Measurements from ENCODE around the gene GGTLC2.
"Not testable (repeated sequence)": the region's sequence is repeated elsewhere in the genome, so short reads cannot be mapped to it uniquely, and the experiment has no call there.

The GGTLC2 gene

DNA sequence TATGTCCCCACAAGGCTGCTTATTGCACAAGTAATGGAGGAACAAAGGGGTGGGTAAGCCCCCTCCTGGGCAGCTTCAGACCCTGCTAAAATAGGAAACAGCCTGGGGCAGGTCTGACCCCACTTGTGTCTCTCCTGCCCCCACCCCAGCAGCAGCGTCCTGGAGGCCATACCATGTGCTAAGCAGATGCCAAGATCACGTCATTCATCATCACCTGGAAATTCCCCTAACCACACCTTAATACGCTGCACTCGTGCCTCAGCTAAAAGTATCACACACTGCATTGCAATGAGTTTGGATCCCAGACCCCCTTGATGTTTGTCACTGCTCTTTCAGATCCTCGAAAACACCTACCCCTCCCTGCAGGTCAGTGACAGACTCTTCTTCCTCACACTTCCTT, 27.8 kb upstream of the GGTLC2 start:
- TF ChIP-seq, protein P1, sequence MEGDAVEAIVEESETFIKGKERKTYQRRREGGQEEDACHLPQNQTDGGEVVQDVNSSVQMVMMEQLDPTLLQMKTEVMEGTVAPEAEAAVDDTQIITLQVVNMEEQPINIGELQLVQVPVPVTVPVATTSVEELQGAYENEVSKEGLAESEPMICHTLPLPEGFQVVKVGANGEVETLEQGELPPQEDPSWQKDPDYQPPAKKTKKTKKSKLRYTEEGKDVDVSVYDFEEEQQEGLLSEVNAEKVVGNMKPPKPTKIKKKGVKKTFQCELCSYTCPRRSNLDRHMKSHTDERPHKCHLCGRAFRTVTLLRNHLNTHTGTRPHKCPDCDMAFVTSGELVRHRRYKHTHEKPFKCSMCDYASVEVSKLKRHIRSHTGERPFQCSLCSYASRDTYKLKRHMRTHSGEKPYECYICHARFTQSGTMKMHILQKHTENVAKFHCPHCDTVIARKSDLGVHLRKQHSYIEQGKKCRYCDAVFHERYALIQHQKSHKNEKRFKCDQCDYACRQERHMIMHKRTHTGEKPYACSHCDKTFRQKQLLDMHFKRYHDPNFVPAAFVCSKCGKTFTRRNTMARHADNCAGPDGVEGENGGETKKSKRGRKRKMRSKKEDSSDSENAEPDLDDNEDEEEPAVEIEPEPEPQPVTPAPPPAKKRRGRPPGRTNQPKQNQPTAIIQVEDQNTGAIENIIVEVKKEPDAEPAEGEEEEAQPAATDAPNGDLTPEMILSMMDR (IDR thresholded peaks at IDR 0.05; ENCODE audit: low read depth, low read length, missing control alignments): no peak
- H3K27me3 ChIP-seq (replicated peaks): peaks cover 36% of the 10 kb centered on the region
- H3K36me3 ChIP-seq (replicated peaks): no peaks in the 10 kb centered on the region
- in situ Hi-C loops (cut with HindIII; ENCODE audit: low pct_ligation_motif_present, low sequenced_read_pairs): no loop called here
- DNase-seq: no peak
- H3K4me3 ChIP-seq (ENCODE audit: low read depth, low read length): no peak overlapping the region
- no peak overlapping the region for H3K27ac ChIP-seq

DNA sequence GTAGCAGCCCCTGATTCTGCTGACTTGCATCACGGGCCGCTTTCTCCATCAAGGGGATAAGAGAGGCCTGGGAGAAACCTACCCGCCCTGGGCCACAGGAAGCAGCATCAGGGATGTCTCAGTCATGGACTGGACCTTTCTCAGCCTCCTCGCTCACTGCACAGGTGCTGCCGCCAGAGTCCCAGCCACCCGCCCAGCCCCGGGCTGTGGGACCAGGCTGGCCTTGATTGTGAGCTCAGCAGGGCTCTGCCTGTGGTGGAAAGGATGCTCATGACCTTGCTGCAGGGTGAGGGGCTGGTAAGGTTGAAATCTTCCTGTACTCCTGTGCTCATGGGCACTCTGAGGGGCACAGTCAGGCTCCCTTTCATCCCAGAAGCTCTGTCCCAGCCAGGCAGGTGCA, 26.0 kb upstream of the GGTLC2 start:
- no peak overlapping the region for H3K4me3 ChIP-seq (ENCODE audit: low read depth, low read length)
- peaks cover 30% of the 10 kb centered on the region for H3K27me3 ChIP-seq (replicated peaks)

DNA sequence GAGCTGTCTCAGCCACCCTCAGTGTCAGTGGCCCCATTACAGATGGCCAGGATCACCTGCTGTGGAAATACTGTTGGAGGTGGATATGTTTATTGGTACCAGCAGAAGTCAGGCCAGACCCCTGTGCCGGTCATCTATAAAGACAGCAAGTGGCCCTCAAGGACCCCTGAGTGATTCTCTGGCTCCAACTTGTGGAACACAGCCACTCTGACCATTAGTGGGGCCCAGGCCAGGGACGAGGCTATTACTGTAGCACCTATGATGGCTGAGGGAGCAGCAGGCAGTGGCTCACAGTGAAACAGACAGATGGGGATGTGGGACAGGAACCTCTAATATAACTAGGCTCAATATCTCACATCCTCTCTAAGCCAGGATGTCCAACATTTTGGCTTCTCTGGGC, 25.5 kb upstream of the GGTLC2 start:
- Histone ChIP-seq H3K4me3 (ENCODE audit: low read depth, low read length) (no peak overlapping the region), H3K36me3 (replicated peaks) (no peaks in the 10 kb centered on the region), H3K27ac (no peak overlapping the region), H3K27me3 (replicated peaks) (peaks cover 30% of the 10 kb centered on the region)
- DNase-seq: no peak
- TF ChIP-seq, protein P1 (IDR thresholded peaks at IDR 0.05; ENCODE audit: low read depth, low read length, missing control alignments): no peak
- in situ Hi-C loops (cut with HindIII; ENCODE audit: low pct_ligation_motif_present, low sequenced_read_pairs): no loop called here

More for the DNA sequence above, 26.0 kb upstream of the GGTLC2 start:
- no peak for DNase-seq
- TF ChIP-seq, protein P1 (IDR thresholded peaks at IDR 0.05; ENCODE audit: low read depth, low read length, missing control alignments): no peak
- in situ Hi-C loops (cut with HindIII; ENCODE audit: low pct_ligation_motif_present, low sequenced_read_pairs): no loop called here
- H3K36me3 ChIP-seq (replicated peaks): no peaks in the 10 kb centered on the region
- H3K27ac ChIP-seq: no peak overlapping the region

DNA sequence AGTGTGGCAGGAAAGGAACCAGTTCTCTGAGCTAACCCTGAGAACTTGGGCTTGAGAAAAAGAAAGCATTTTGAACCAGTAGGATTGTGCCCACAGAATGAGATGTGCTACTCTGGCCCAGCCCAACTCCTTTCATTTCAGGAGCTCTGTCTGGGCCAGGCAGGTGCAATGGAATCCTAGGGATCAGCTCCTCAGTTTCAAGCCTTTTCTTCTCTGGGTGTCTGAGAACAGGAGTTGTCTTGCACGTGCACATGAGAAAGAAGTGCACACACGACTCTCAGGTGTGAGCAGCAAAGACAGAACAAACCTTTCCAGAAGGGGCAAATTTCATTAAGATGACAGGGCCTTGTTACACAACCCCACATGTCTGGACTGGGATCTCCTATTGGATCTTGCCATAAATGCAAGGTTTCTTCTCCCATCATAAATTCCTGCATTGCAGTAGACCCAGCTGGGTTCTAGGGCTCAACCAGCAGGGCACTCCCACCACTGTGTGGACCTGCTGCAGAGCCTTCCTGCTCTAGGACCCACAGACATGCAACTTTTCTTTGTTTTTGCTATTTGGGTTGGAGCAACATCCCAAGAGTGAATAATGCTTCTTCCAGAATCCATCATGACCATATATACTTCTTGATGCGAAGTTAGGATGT, 24.5 kb upstream of the GGTLC2 start:
- H3K27ac ChIP-seq: no peak overlapping the region
- TF ChIP-seq, protein P1 (IDR thresholded peaks at IDR 0.05; ENCODE audit: low read depth, low read length, missing control alignments): no peak
- H3K36me3 ChIP-seq (replicated peaks): no peaks in the 10 kb centered on the region
- H3K27me3 ChIP-seq (replicated peaks): peaks cover 27% of the 10 kb centered on the region
- H3K4me3 ChIP-seq (ENCODE audit: low read depth, low read length): no peak overlapping the region
- DNase-seq: no peak
- in situ Hi-C loops (cut with HindIII; ENCODE audit: low pct_ligation_motif_present, low sequenced_read_pairs): no loop called here

DNA sequence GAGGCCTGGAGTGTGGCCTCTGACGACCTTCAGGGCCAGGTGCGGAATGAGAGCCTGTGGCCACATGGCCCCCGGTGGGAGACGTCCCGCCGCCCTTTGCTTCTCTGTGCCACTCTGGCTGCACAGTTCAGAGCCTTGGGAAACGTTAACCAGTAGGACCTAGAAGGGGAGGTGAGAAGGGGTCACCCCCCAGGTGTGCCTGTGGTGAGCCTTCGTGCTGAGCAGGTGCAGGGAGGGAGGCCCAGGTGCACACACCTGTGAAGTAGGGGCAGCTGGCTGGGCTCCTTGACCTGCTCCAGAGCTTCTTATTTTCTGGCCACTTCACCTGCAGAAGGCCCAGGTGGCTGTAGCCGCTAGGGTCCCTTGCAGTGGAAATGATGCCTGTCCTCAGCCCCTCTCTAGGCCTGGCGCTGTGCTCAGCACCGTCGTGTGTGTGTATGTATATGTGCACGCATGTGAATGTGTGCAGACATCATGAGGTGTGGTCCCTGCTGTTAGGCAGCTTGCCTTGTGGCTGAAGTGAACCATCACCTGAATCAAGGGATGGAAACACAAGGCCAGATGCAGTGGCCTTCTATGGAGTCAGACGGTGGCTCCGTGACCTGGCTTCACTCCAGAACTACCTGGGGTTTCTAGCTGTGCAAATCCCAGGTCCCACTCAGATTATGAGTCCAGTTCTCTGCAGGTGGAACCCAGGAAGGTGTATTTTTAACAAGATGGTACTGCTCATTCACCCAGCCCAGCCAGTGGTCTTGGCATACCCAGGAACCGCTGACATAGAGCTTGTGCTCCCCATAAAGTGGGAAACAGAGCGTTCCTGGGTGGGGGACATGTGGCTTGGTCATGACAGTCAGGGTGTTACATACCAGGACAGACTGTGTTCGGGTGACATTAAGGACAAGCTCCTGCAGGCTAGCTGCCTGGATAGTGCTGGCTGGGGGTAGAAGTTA, 15.6 kb upstream of the GGTLC2 start:
- in situ Hi-C loops (cut with HindIII; ENCODE audit: low pct_ligation_motif_present, low sequenced_read_pairs); H3K27me3 ChIP-seq (replicated peaks); H3K36me3 ChIP-seq (replicated peaks); DNase-seq; H3K27ac ChIP-seq; H3K4me3 ChIP-seq (ENCODE audit: low read depth, low read length): not testable (repeated sequence)

DNA sequence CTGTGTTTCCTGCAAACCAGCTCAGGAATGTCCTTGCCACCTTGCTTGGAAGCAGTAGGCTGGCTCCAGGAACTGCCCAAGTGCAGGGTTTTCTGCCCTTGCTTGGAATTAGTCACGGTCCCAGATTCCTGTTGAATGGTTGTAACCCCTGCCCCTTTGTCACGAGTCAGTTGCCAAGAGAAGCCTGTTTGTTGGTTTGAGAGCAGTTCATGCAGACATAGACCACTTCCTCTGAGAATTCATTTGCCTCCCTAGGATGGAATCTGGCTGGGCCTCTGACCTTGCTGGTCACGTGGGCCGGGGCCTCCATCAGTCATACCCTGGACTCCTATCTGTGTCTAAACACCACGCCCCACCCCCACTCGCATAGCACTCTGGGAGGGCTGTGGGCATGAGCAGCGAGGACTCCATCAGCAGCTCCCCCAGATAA, 13.2 kb upstream of the GGTLC2 start:
- in situ Hi-C loops (cut with HindIII; ENCODE audit: low pct_ligation_motif_present, low sequenced_read_pairs); H3K27ac ChIP-seq: not testable (repeated sequence)
- peak; percentile 14 for DNase-seq

DNA sequence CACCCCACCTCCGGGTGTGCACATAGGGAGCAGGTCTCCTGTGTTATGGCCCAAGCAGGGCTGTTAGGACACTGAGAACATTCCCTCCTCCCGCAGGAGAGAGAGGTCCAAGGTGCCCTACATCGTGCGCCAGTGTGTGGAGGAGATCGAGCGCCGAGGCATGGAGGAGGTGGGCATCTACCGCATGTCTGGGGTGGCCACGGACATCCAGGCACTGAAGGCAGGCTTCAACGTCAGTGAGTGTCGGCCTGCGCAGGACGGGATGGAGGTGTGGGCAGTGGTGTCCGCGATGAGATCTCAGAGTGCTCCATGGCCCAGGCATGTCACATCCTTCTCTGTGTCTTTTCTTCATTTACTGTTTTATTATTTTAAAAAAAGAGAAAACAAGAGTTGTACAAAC, 12.2 kb upstream of the GGTLC2 start:
- in situ Hi-C loops (cut with HindIII; ENCODE audit: low pct_ligation_motif_present, low sequenced_read_pairs); H3K36me3 ChIP-seq (replicated peaks); H3K27me3 ChIP-seq (replicated peaks); H3K4me3 ChIP-seq (ENCODE audit: low read depth, low read length); DNase-seq; H3K27ac ChIP-seq: not testable (repeated sequence)

More for the DNA sequence above, 13.2 kb upstream of the GGTLC2 start:
- not testable (repeated sequence) for H3K27me3 ChIP-seq (replicated peaks); H3K4me3 ChIP-seq (ENCODE audit: low read depth, low read length); H3K36me3 ChIP-seq (replicated peaks)

DNA sequence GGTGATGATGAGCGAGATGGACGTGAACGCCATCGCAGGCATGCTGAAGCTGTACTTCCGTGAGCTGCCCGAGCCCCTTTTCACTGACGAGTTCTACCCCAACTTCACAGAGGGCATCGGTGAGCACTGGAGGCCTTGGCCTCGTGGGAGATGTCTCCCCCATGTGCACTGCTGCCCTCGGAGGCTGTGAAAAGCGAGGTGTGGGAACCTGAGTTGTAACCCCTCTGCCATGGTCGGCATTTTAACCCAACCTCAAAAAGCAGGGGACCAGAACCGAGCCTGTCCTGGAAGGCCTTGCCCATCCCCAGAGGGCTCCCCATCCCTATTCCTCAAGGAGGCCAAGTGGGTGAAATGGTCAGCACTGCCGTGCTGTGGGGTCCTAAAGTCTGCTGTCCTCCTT, 10.9 kb upstream of the GGTLC2 start:
- DNase-seq; in situ Hi-C loops (cut with HindIII; ENCODE audit: low pct_ligation_motif_present, low sequenced_read_pairs); H3K4me3 ChIP-seq (ENCODE audit: low read depth, low read length); H3K27ac ChIP-seq; H3K27me3 ChIP-seq (replicated peaks); H3K36me3 ChIP-seq (replicated peaks): not testable (repeated sequence)

Measured in brain microvascular endothelial cell (primary cell).